DMS53 treated with DMSO at 0.1 percent for 48 hours (cell line): ENCODE data around the gene ZBTB17.
A peak's percentile ranks its signal among the peaks of the same experiment; 100 is the strongest.
"Not testable (repeated sequence)": the region's sequence is repeated elsewhere in the genome, so short reads cannot be mapped to it uniquely, and the experiment has no call there.

Experiments
- DNase-seq: peaks from one replicate; lab custom pipeline; 2025; ENCODE audit not compliant: unreplicated experiment; lab: John Stamatoyannopoulos, UW

ZBTB17 gene

DNA sequence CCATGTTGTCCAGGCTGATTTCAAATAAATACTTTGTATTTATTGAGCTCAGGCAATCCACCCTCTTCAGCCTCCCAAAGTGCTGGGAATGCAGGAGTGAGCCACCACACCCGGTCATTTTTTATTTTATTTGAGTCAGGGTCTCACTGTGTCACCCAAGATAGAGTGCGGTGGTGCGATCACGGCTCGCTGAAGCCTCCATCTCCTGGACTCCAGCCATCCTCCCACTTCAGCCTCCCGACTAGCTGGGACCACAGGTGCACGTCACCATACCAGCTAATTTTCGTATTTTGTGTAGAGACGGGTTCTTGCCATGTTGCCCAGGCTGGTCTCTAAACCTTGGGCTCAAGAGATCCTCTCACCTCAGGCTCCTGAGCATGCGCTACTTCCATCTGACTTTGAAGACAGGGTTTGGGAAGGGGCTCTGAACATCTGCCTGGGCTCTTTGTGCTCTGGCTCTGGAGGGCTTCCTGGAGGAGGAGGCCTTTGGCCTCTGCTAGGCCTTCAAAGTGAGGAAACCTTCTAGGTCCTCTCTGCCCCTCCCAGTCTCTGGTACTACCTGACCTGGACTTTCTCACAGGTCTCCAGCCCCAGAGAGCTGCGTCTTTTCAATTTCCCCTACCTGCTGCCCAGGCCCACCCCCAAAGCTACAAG lies 36.2 kb upstream of the ZBTB17 start:
- DNase-seq, result no peak

DNA sequence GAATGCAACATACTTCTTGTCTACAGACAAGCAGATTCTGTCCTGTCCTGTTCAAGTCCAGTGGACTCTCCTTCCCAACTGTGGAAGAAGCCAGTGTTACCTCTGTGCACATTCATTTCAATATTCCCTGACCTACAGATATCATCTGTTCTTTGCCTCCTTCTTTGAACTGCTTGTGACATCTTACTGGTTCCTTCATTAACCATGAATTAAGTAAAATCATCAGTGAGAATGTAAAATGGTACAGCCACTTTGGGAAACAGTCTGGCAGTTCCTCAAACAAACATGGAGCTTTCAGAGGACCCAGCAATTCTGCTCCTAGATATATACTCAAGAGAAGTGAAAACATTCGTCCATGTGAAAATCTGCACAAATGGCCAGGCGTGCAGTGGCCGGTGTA lies 34.9 kb upstream of the ZBTB17 start:
- DNase-seq, result no peak

- DNase-seq, result no peak
Observed at GRCh38 chr1:16009678-16010077, 33.8 kb upstream of the ZBTB17 start.

DNA sequence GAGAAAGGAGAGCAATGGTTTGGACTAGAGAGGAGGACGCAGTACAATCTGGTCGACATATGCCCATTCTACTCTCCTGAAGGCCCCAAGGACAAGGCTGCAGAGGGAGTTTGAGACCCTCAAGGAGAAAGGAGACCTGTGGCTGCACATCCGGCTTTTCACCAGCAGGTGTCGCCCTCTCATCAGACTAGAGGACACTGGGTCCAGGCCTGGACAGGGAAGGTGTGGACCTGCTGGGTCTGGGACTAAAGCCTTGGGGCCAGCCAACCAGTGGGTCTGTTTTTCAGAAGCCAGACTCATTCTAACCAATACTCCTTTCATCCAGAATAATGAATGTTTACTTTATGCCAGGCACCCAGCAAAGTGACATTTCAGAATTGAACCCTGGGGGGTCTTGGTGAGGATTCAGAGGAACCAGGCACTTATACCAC lies 33.1 kb upstream of the ZBTB17 start:
- peak; percentile 72 for DNase-seq

- no peak for DNase-seq
Observed at GRCh38 chr1:16007671-16008341, 31.9 kb upstream of the ZBTB17 start.

DNA sequence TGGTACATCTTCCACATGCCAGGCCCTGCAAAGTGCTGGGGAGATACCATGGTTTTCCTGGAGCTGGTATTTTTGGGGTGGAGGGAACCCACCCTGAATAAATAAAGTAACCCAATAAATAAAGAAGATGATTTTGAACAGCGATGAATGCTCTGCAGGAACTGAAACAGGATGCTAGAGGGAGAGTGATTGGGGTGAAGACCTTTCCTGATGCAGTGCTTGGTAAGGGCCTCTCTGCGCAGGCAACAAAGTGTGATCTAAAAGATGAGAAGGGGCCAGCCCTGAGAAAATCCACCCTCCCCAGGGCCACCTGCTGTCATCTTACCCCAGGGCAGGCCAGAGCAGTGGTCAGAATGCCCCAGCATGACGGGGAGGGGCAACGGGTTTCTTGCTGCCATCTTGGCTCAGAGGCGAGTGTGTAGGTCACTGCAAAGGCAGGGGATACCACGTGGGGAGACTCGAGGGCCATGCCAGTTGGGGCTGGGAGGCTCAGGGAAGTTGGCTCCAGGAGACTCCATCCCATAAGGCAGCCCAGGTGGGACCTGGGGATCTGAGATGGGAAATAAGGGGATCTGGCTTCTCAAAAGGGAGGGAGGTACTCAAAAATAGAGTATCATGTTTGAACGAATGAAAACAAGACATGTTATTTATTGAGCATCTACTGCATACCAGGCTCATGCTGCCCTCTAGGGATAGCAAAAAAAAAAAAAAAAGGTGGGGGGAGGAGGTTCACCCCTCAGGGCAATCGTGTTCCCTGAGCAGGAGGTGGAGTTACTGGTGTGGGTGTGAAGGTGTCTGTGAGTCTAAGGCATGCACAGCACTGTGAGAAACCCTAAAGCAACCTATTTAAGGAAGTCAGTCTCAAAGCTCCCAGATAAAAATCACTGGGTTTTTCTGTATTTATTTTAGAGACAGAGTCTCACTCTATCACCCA lies 30.9 kb upstream of the ZBTB17 start:
- no peak for DNase-seq

DNA sequence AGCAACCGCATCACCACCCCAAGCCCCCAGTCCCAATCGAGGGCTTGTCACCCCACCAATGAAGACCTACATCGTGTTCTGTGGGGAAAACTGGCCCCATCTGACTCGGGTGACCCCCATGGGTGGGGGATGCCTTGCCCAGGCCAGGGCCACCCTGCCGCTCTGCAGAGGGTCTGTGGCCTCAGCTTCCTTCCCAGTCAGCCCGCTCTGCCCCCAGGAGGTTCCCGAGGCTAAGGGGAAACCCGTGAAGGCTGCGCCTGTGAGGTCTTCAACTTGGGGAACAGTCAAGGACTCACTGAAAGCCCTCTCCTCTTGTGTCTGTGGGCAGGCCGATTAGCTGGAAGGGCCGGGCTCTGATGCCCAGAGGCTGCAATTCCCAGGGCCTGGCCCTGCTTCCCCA lies 30.1 kb upstream of the ZBTB17 start:
- DNase-seq, result no peak

DNA sequence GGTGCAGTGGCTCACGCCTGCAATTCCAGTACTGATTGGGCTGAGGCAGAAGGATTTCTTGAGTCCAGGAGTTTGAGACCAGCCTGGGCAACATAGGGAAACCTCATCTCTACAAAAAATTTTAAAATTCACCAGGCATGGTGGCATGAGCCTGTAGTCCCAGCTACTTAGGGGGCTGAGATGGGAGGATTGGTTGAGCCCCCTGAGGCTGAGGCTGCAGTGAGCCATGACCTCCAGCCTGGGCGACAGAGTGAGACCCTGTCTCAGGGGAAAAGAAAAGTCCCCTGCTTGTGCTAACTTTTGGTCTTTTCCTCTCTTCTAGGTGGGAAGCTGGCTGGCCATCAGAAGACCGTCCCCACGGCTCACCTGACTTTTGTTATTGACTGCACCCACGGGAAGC lies 29.7 kb upstream of the ZBTB17 start:
- no peak for DNase-seq

- DNase-seq, result not testable (repeated sequence)
Observed at GRCh38 chr1:16001274-16001673, 25.4 kb upstream of the ZBTB17 start.

- no peak for DNase-seq
Observed at GRCh38 chr1:15998929-15999328, 23.0 kb upstream of the ZBTB17 start.

GRCh38 chr1:15997637-15998280 lies 21.9 kb upstream of the ZBTB17 start:
- DNase-seq, result no peak

- no peak for DNase-seq
Observed at GRCh38 chr1:15997076-15997585, 21.2 kb upstream of the ZBTB17 start.

DNA sequence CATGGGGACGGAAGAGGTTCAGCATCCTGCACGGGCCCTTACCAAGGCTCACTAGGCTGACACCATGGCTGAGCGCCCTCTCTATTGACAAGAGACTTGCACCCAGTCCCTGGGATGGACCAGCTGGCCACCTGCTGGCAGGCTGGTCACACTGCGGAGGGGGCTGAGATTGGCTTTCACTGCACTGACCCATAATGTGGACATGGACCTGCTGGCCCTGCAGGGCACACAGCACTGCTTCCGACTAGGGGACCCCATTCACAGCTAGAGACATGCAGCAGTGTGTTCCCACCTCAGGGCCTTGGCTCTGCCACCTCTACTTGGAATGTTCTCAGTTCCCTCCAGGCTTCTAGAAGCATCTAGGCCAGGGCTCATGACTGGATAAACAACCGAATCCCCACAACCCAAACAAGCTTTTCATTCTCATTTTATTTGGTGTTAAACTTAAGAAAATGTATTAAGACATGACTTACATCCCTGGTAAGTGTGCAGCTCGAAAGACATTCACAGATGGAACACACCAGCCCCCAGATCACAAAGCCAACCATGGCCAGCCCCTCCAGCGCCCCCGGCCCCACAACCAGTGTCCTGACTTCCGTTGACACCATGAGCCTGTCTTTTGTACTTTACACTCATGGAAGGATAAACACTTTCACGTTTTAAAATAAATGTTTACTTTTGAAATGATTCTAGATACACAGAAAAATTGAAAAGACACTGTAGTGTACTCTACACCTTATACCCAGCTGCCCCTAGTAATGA lies 18.9 kb upstream of the ZBTB17 start:
- DNase-seq, result peak; percentile 67

GRCh38 chr1:15994081-15994480 lies 18.2 kb upstream of the ZBTB17 start:
- no peak for DNase-seq

DNA sequence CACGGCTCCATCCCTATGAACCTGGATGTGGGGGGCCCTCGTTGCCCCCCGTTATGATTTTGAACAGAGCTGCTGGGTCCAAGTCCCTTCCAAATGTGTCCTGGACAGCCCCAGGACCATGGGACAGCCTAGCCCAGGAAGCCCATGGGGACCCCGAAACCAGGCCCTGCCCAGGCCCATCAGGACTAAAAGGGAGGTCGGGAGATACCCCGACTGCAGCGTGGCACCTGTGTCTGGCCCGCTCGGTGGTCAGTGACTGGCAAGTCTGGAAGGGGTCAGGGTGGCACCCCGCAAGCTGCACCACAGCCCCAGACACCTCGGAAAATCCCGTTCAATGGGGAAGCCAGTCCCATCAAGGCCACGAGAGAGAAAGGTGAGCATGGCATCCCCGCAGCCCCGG lies 17.8 kb upstream of the ZBTB17 start:
- no peak for DNase-seq

DNA sequence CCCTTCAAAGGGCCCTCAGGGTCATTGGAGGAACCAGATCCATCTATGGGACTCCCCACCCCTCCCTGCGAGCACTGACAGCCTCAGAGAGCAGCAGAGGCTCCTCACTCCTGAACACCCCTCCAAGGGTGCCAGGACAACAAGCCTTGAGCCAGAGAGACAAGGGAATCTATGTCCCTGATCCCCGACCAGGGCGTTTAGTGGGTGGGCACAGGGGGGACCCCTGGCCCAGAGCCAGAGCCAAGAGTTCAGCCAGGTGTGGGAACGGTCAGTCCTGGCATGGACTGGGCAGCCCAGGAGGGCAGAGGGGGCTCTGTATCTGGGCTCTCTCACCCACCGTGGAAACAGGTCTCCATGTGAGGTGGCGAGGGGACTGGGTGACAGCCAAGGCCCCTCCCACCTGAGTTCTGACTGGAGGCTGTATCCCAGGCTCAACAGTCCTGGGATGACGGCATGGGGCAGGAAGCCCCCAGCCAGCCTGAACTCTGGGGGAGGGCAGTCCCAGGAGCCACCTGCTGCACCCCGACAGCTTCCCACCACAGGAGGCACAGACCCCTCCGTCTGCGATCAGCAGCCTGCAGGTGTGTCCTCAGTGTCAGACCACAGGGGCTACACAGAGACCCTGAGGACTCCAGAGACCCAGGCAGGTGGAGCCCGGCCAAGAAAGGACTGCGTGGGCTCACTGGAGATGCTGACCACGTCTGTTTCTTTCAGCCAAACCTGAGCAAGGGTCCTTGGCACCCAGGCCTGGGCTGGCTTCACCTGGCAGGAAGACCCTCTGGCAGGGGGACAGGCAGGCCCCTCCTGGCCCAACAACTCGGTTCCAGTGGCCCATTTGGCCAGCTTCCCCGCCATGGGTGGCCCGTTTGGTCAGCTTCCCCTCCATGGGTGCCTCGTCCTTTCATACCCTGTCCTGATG lies 16.9 kb upstream of the ZBTB17 start:
- DNase-seq, result no peak

GRCh38 chr1:15992187-15992553 lies 16.3 kb upstream of the ZBTB17 start:
- DNase-seq, result no peak

DNA sequence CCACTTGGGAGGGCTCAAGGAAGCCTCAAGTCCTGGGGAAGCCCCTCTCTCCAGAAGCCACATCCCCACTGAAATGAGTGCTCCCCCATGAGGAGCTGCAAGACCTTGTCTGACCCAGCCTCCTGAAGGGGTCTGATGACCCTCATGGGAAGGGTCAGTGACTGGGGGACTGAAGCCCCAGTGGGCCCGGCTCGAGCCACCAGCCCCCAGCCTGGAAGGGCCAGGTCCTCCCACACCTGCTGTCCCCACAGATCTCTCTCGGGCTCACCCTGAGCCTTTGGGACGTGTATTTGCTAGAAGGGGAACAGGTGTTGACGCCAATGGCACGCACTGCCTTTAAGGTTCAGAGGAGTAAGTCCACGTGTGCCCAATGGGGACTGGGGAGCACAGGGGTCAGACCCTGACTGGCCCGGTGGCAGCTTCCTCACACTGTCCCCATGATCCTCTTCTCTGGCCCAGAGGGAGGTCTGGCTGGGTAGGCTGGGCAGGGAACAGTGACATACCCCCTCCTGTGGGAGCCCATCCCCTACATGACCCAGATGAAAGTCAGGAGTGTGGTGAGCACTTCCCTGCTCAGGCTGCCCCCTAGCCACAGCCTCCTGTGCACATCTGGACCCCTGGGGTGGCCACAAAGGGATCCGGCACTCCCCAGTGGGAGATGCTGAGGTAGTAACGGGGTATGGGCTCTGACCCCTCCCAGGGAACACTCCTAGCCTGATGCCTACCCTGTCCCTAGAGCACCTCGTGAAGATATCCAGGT lies 15.7 kb upstream of the ZBTB17 start:
- no peak for DNase-seq

- no peak for DNase-seq
Observed at GRCh38 chr1:15989776-15990175, 13.9 kb upstream of the ZBTB17 start.
